ENCODE measurements around the gene BMI1.

- TF ChIP-seq, protein P1, sequence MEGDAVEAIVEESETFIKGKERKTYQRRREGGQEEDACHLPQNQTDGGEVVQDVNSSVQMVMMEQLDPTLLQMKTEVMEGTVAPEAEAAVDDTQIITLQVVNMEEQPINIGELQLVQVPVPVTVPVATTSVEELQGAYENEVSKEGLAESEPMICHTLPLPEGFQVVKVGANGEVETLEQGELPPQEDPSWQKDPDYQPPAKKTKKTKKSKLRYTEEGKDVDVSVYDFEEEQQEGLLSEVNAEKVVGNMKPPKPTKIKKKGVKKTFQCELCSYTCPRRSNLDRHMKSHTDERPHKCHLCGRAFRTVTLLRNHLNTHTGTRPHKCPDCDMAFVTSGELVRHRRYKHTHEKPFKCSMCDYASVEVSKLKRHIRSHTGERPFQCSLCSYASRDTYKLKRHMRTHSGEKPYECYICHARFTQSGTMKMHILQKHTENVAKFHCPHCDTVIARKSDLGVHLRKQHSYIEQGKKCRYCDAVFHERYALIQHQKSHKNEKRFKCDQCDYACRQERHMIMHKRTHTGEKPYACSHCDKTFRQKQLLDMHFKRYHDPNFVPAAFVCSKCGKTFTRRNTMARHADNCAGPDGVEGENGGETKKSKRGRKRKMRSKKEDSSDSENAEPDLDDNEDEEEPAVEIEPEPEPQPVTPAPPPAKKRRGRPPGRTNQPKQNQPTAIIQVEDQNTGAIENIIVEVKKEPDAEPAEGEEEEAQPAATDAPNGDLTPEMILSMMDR (IDR thresholded peaks at IDR 0.05) = no peak
- TF ChIP-seq POLR2A (IDR thresholded peaks at IDR 0.05) = peak; percentile 33 to 45
Measured at GRCh38 chr10:22321156-22321923, 441 bp downstream of the BMI1 start.
